A673 (cell line): Measurements from ENCODE around the gene DAD1.

Source experiments
- CTCF ChIP-seq: fragments of 300-800, 200-600 bp; sonication (generic); conservative IDR thresholded peaks from 2 replicates; pipeline ENCODE4 v1.5.1; 2017; ENCODE audit warnings: low read depth, mild to moderate bottlenecking, antibody characterized with exemption, low read length, moderate library complexity, mixed read lengths
- EZH2 ChIP-seq: fragments of 200-600 bp; sonication (generic); IDR thresholded peaks from 2 replicates; pipeline ENCODE4 v1.6.1; 2017; ENCODE audit warnings: borderline replicate concordance, low read depth, mild to moderate bottlenecking, mixed read lengths, antibody characterized with exemption, low read length; ENCODE audit not compliant: poor library complexity, severe bottlenecking

- TF ChIP-seq CTCF (no peak), EZH2 (no peak)
Measured at GRCh38 chr14:22579881-22580280, 9.1 kb downstream of the DAD1 start.
